Ammon's horn (tissue), 1 donor: ENCODE data around the gene L3MBTL2.
A peak's percentile ranks its signal among the peaks of the same experiment; 100 is the strongest.
"Not testable (repeated sequence)": the region's sequence is repeated elsewhere in the genome, so short reads cannot be mapped to it uniquely, and the experiment has no call there.

Source experiments
- DNase-seq: peaks from one replicate; pipeline ENCODE4 v3.0.0-alpha.2; 2016; ENCODE audit warnings: low spot score

L3MBTL2 gene

DNA sequence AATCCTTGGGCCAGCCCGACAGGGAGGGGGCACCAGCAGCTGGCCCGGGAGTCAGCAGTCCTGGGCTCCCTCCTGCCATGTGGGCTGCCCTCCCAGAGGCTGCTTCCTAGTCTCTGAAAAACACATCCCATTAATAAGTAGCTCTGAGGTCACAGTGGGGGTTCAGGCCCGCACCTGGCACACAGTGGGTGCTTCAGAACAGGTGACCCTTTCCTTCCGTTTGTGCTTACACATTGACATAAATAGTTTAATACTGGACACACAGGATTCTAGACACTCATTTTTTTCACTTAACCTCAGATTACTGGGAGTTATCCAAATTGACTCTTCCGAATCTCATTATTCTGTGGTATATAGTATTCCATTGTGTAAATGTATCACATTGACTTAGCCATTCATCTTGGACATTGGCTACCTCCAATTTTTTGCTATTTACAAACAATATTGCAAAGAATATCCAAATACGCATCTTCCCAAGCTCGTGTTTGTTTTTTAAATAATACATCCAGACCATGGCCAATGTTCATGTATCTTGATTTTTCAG is 36.1 kb downstream of the L3MBTL2 start:
- no peak for DNase-seq

DNA sequence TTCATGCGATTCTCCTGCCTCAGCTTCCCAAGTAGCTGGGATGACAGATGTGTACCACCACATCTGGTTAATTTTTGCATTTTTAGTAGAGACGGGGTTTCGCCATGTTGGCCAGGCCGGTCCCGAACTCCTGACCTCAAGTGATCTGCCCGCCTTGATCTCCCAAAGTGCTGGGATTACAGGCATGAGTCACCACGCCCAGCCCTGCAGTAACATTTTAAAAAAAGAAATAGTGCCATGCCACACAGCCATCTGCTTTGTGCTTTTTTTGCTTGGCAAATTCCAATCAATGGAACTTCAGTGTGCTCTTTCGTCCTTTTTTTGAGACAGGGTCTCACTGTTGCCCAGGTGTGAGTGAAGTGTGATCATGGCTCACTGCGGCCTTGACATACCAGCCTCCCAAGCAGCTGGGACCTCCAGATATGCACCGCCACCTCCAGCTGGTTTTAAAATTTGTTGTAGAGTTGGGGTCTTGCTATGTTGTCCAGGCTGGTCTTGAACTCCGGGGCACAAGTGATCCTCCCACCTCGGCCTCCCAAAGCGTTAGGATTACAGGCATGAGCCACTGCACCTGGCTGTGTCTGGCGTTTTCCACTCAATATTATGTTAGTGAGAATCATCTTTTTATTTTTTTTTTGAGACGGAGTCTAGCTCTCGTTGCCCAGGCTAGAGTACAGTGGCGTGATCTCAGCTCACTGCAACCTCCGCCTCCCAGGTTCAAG is 37.4 kb downstream of the L3MBTL2 start:
- no peak for DNase-seq

GRCh38 chr22:41243361-41243760 is 38.2 kb downstream of the L3MBTL2 start:
- no peak for DNase-seq

- DNase-seq = no peak
Measured at GRCh38 chr22:41245917-41246499, 40.9 kb downstream of the L3MBTL2 start.

DNA sequence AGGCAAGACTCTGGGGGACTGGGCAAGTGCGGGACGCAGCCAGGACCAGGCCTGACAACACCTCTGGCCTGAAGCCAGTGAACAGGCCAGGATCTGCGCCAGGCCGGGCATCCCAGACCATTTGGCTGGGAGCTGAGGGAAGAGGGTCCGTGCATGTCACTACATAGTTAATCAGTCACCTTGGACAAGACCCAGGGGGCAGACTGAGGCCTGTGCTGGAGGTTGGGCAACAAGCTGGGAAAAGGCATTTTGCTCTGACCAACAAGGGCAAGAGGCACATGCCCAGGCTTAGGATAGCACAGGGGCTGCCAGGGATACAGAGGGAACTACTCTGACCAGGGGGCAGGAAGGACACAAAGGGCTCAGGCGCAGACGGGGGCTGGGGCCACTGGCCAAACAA is 42.6 kb downstream of the L3MBTL2 start:
- no peak for DNase-seq

DNA sequence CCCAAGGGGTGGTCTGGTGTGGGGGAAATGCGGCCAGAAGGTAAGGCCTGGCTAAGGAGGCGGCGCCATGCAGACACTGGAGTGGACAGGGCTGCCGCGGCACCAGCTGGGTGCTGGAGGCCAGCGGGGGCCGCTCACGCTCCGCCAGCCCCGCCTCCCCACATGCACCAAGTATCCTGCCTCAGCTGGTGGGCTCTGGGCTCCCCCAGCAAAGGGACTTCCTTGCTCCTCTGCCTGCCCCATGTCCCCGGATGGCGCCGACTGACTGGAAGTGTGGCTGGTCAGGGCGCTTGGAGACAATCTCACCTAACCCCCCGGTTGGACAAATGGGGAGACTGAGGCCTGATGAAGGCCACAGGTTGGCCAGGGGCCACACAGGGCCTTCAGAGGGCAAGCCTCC is 43.2 kb downstream of the L3MBTL2 start:
- no peak for DNase-seq

DNA sequence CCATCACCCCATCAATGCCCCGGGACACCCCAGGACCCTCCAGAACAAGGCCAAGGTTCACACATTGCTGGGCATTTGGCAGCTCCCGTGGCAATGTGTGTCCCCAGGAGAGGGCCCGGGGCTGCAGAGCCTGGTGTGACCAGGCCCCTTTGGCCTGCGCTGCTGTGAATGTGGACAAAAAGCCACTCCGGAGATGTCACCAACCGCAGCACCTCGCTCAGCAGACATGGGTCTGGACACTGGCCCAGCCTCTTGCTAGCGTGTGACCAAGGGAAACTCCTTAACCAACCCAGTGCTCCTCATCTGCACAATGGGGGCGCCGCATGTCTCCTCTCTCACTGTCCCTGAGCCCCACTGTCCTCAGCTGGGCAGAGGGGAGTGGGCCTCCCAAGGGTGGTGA is 43.6 kb downstream of the L3MBTL2 start:
- DNase-seq = no peak

GRCh38 chr22:41249442-41249841 is 44.3 kb downstream of the L3MBTL2 start:
- DNase-seq = no peak

DNA sequence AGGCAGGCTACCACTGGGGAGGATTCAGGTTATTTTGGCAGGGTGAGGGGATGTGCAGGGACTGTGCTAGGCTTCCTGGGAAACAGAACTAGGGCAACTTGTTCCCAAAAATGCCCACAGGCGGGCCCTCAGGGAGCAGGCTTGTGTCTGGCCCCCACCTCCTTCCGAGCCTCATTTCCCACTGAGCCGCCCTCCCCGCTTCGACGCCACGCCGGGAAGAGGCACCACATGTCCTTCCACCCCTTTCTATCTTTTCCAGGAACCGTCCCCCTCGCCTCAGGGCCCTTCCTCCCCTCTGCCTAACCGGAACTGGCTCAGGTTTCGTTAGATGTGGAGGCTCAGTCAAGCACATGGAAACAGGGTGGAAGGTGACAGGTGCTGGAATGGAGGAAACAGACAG is 45.0 kb downstream of the L3MBTL2 start:
- DNase-seq = no peak

- no peak for DNase-seq
Measured at GRCh38 chr22:41252365-41252764, 47.3 kb downstream of the L3MBTL2 start.

DNA sequence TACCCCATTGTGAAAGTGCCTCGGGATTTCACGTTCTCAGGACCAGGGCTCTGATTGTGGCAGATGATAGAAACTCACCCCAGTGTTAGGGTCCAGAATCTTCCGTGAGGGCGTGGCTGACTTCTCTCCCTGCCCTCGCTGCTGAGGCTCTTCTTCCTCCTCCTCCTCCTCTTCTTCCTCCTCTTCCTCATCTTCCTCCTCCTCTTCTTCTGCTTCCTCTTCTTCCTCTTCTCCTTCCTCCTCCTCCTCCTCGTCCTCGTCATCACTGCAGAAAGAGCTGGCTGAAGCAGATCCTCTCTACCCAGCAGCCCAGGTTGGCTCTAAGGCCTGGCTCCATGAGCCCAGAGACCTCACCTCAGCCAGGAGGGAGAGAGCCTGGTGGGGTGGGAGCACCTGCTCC is 49.1 kb downstream of the L3MBTL2 start:
- no peak for DNase-seq

GRCh38 chr22:41256254-41257253 is 51.4 kb downstream of the L3MBTL2 start:
- DNase-seq = no peak

- DNase-seq = no peak
Measured at GRCh38 chr22:41257696-41258095, 52.6 kb downstream of the L3MBTL2 start.

DNA sequence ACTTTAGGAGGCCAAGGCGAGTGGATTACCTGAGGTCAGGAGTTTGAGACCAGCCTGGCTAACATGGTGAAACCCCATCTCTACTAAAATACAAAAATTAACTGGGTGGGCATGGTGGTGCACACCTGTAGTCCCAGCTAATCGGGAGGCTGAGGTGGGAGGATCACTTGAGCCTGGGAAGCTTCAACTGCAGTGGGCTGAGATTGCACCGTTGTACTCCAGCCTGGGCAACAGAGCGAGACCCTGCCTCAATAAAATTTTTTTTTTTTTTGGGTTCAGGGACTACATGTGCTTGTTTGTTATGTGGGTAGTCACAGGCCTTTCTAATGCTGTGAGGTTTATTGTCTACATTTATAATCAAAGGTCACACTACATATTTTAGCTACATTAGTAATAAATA is 54.6 kb downstream of the L3MBTL2 start:
- not testable (repeated sequence) for DNase-seq

- DNase-seq = no peak
Measured at GRCh38 chr22:41260871-41261270, 55.8 kb downstream of the L3MBTL2 start.

DNA sequence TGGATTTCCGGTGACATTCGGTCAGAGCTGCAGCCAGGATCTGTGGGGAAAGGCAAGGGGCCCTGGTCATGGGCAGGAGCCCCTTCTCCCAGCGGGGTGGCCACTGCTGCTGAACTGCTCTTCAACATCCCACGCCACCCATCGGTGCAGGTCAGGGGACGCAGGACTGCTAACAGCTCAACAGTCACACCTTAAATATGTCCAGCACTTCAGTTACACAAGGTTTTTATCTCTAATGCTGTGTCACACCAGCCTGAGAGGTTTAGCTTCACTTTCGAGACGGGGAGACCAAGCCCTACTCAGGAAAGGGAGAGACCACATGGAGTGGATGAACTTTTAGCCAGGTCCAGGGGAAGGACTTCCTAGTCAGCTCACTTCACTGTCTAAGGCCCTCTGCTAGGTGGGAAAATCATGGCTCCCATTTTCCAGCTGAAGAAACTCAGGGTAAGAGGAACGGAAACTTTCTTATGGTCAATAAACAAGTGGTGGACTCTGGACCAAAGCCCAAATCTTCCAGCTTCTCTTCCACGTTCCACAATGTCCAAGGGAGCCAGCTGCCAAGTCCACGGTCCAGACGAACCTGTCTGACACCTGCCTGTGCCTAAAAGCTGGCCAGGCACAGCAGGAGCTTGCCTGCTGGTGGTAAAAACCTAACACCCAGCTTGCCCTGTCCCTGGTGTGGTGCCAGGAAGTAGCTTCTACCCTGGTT is 56.6 kb downstream of the L3MBTL2 start:
- DNase-seq = no peak

GRCh38 chr22:41262250-41262765 is 57.2 kb downstream of the L3MBTL2 start:
- DNase-seq = no peak

GRCh38 chr22:41263704-41264103 is 58.6 kb downstream of the L3MBTL2 start:
- no peak for DNase-seq

DNA sequence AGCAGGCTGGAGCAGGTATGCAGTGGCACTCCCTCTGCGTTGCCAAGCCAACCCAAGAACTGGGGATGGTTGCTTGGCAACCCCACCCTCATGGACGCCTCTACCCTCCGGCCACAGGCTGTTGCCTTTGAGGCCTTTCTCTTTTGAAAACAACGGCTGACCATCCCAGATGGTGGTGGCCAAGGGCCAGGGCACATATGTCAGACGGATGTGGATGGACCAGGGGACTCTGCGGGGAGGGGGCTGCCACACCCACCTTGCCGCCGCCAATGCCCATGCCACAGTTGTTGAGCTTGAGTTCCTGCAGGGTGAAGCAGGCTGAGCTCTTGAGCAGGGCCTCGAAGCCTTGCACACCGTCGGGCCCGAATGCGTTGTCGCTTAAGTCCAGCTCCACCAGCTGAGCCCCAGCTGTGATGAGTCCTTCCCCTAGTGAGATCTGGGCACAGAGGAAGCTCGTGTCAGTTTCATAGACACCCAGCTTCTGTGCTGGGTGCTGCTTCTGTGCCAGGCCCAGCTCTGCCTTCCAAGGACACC is 59.4 kb downstream of the L3MBTL2 start:
- DNase-seq = peak; percentile 93

- DNase-seq = no peak
Measured at GRCh38 chr22:41267958-41268357, 62.8 kb downstream of the L3MBTL2 start.

GRCh38 chr22:41271787-41272186 is 66.7 kb downstream of the L3MBTL2 start:
- no peak for DNase-seq
